ENCODE measurements around the gene SLC35F4.

GRCh38 chr14:57863471-57863870 lies 2.4 kb downstream of the SLC35F4 start:
- TF ChIP-seq, protein P1, sequence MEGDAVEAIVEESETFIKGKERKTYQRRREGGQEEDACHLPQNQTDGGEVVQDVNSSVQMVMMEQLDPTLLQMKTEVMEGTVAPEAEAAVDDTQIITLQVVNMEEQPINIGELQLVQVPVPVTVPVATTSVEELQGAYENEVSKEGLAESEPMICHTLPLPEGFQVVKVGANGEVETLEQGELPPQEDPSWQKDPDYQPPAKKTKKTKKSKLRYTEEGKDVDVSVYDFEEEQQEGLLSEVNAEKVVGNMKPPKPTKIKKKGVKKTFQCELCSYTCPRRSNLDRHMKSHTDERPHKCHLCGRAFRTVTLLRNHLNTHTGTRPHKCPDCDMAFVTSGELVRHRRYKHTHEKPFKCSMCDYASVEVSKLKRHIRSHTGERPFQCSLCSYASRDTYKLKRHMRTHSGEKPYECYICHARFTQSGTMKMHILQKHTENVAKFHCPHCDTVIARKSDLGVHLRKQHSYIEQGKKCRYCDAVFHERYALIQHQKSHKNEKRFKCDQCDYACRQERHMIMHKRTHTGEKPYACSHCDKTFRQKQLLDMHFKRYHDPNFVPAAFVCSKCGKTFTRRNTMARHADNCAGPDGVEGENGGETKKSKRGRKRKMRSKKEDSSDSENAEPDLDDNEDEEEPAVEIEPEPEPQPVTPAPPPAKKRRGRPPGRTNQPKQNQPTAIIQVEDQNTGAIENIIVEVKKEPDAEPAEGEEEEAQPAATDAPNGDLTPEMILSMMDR (IDR thresholded peaks at IDR 0.05 in 2 of 3, conservative IDR thresholded peaks at IDR 0.05 in 1 of 3; ENCODE audit: borderline replicate concordance in 1 of 3, insufficient read depth in 1 of 3, low read depth in 2 of 3, low read length in 2 of 3) = no peak
- TF ChIP-seq EZH2 (IDR thresholded peaks at IDR 0.05) (no peak), SRF (IDR thresholded peaks at IDR 0.05; ENCODE audit: low read depth) (no peak), CBX3 (IDR thresholded peaks at IDR 0.05; ENCODE audit: low read depth) (no peak)
- TF ChIP-seq, protein P2, sequence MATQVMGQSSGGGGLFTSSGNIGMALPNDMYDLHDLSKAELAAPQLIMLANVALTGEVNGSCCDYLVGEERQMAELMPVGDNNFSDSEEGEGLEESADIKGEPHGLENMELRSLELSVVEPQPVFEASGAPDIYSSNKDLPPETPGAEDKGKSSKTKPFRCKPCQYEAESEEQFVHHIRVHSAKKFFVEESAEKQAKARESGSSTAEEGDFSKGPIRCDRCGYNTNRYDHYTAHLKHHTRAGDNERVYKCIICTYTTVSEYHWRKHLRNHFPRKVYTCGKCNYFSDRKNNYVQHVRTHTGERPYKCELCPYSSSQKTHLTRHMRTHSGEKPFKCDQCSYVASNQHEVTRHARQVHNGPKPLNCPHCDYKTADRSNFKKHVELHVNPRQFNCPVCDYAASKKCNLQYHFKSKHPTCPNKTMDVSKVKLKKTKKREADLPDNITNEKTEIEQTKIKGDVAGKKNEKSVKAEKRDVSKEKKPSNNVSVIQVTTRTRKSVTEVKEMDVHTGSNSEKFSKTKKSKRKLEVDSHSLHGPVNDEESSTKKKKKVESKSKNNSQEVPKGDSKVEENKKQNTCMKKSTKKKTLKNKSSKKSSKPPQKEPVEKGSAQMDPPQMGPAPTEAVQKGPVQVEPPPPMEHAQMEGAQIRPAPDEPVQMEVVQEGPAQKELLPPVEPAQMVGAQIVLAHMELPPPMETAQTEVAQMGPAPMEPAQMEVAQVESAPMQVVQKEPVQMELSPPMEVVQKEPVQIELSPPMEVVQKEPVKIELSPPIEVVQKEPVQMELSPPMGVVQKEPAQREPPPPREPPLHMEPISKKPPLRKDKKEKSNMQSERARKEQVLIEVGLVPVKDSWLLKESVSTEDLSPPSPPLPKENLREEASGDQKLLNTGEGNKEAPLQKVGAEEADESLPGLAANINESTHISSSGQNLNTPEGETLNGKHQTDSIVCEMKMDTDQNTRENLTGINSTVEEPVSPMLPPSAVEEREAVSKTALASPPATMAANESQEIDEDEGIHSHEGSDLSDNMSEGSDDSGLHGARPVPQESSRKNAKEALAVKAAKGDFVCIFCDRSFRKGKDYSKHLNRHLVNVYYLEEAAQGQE (IDR thresholded peaks at IDR 0.05; ENCODE audit: low read depth) = no peak
